Transverse colon (tissue), 4 donors: ENCODE measurements around the gene MGLL. TPM values are rescaled to one million over a fixed set of nuclear protein-coding genes. Genes with fewer than 3 reads are reported as not detected.

Source experiments
- DNase-seq: peaks from one replicate; pipeline ENCODE4 v3.0.0-alpha.2; 2019
- H3K27ac ChIP-seq, 4 donors: fragments of 200-600 bp; sonication (generic); 2 replicates each; pipeline ENCODE4 v1.5.1; 2016 to 2018; ENCODE audit warnings: inconsistent platforms in 4 of 4
- H3K27me3 ChIP-seq: fragments of 200-600 bp; sonication (generic); 2 replicates; pipeline ENCODE4 v1.5.1; 2017; ENCODE audit warnings: inconsistent platforms
- H3K36me3 ChIP-seq, 4 donors: fragments of 200-600 bp; sonication (generic); 2 replicates each; pipeline ENCODE4 v1.5.1; 2017 to 2019; ENCODE audit warnings: inconsistent platforms in 4 of 4
- H3K4me1 ChIP-seq, 4 donors: fragments of 200-600 bp; sonication (generic); 2 replicates each; pipeline ENCODE4 v1.5.1; 2017 to 2020; ENCODE audit warnings: inconsistent platforms in 4 of 4
- H3K4me3 ChIP-seq, 4 donors: fragments of 200-600 bp; sonication (generic); 1 replicate in 1 of 4; 2 replicates in 3 of 4; pipeline versions ENCODE4 v1.5.1 to v1.6.1; 2017 to 2019; ENCODE audit warnings: inconsistent platforms in 4 of 4
- H3K9me3 ChIP-seq, 2 donors: fragments of 200-600 bp; sonication (generic); 2 replicates each; pipeline ENCODE4 v1.5.1; 2017 to 2019; ENCODE audit warnings: inconsistent platforms in 2 of 2
- EP300 ChIP-seq: sonication (generic); formaldehyde crosslinking; IDR thresholded peaks from one replicate; pipeline ENCODE4 v1.6.1; 2017; ENCODE audit warnings: antibody characterized with exemption, low read depth
- POLR2A ChIP-seq: fragments of 450-650 bp; IDR thresholded peaks from one replicate; pipeline ENCODE4 v1.6.1; 2016; ENCODE audit warnings: antibody characterized with exemption, mild to moderate bottlenecking, moderate library complexity
- POLR2AphosphoS5 ChIP-seq, 3 donors: sonication (generic); formaldehyde crosslinking; IDR thresholded peaks; one replicate each; pipeline ENCODE4 v1.6.1; 2016; ENCODE audit warnings: antibody characterized with exemption in 3 of 3
- WGBS, 2 donors: methylation state at CpG; one replicate each; pipeline ENCODE4 v1.1.5; 2018; ENCODE audit warnings: low coverage in 1 of 2; 5-methylcytosine and 5-hydroxymethylcytosine counted together
- in situ Hi-C, 4 donors: fragments of 200-750 bp; cut with MboI; loops; one replicate each; pipeline versions ENCODE4 v1.15.0 to v1.15.1; 2017; ENCODE audit warnings: low sequenced_read_pairs in 3 of 4, low pct_ligation_motif_present in 1 of 4, low pct_unique_long_range_greater_than_20kb in 1 of 4
- intact Hi-C: fragments of 100-400 bp; cut with DNase I; formaldehyde crosslinking; loops from one replicate; pipeline ENCODE4 v1.15.1; 2023; ENCODE audit warnings: low total_unique reads
- total RNA-seq, 4 donors: library from RNA; depleted of rRNA; stranded (reverse); fragments of >200 nt; gene quantifications; one replicate each; pipeline ENCODE4 v1.1.0, GENCODE V29; 2016
- TF ChIP-seq, protein P1 (sequence below), 5 experiments: fragments of 200-600 bp in 3 of 5; fragments of 450-650 bp in 2 of 5; sonication (generic) in 3 of 5; IDR thresholded peaks; 1 replicate in 2 of 5; 2 replicates in 3 of 5; pipeline ENCODE4 v1.5.1; 2016 to 2017; ENCODE audit warnings: antibody characterized with exemption in 5 of 5, inconsistent platforms in 3 of 5, mild to moderate bottlenecking in 2 of 5, moderate library complexity in 1 of 5

Gene MGLL
- total RNA-seq, 4 donors from 2014 or later: 150 to 329 (median 294) TPM

DNA sequence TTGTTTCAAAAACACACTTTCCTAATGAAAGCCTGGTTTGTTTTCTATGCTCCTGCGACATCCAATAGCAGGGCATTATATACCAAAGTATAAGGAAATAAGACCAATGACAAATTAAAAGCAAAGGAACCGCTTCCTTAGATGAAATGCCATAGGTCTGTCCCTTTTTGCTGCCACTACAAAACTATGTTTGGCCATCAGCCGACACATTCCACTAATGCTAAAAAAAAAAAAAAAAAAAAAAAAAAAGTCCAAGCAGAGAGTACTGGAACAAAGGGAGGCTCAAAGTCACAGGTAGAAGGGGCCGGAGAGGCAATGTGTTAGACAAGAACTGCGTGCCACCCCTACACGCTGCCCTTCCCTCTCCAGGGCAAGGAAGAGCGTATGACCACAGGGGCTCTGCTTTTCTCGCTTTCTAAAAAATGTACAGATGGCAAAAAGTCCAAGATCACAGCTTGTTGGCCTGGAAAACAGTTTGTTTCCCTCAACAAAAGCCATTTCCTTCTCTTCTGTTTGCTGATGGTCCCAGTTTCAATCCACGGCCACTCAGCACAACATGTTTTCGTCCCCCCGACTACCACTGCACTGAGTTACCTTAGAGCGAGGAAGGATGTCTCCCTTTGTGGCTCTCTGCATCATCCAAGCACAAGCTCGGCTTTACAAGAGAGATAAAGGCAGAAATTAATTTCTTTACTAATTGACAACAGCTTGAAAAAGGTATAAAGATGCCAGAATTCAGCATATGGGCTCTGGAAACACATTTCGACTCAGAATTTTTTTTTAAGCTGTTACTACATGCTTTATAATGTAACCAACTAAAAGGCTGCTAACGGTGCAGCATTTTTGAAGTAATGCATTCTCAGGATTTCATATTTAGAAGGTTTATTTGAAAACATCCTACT is 78.7 kb downstream of the MGLL start:
- in situ Hi-C loops: no loop called here
- H3K36me3 ChIP-seq: no peaks in the 10 kb centered on the region
- WGBS, 2 donors: 84 to 85% methylated on average over 10 to 15 of the region's 15 CpGs

DNA sequence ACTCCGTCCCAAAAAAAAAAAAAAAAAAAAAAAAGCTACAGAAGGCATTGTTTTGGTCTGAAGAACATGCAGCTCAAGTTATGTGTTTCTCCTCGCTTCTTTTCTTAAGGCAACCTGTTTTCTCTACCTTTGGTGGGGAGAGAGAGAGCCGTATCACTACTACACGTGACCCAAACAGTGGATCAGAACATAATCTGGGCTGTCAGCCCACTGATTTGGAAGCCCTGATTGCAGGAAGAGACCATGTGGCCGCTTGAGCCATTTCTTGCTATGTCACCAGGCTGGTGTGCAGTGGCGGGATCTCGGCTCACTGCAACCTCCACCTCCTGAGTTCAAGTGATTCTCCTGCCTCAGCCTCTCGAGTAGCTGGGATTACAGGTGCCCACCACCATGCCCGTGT is 79.7 kb downstream of the MGLL start:
- intact Hi-C loops: no loop called here
- Histone ChIP-seq H3K36me3 (no peaks in the 10 kb centered on the region), H3K4me1 (peaks cover 26 to 58% (median 35%) of the 10 kb centered on the region in 4 donors), H3K9me3 (no peaks in the 10 kb centered on the region), H3K4me3 (no peak overlapping the region), H3K27ac (no peak overlapping the region), H3K27me3 (no peaks in the 10 kb centered on the region)
- in situ Hi-C loops: no loop called here
- WGBS, 2 donors: 45 to 90% methylated on average over 2 to 9 of the region's 9 CpGs
- TF ChIP-seq EP300: no peak
- TF ChIP-seq, protein P1, sequence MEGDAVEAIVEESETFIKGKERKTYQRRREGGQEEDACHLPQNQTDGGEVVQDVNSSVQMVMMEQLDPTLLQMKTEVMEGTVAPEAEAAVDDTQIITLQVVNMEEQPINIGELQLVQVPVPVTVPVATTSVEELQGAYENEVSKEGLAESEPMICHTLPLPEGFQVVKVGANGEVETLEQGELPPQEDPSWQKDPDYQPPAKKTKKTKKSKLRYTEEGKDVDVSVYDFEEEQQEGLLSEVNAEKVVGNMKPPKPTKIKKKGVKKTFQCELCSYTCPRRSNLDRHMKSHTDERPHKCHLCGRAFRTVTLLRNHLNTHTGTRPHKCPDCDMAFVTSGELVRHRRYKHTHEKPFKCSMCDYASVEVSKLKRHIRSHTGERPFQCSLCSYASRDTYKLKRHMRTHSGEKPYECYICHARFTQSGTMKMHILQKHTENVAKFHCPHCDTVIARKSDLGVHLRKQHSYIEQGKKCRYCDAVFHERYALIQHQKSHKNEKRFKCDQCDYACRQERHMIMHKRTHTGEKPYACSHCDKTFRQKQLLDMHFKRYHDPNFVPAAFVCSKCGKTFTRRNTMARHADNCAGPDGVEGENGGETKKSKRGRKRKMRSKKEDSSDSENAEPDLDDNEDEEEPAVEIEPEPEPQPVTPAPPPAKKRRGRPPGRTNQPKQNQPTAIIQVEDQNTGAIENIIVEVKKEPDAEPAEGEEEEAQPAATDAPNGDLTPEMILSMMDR (IDR thresholded peaks at IDR 0.05): no peak
- no peak for TF ChIP-seq POLR2AphosphoS5 (IDR thresholded peaks at IDR 0.05)
- no peak for TF ChIP-seq POLR2A
- DNase-seq: no peak

More for the DNA sequence above, 78.7 kb downstream of the MGLL start:
- H3K4me3 ChIP-seq: no peak overlapping the region
- H3K27ac ChIP-seq: peak overlapping the region; percentile 13 to 41 (median 30)
- TF ChIP-seq, protein P1 (IDR thresholded peaks at IDR 0.05): no peak
- TF ChIP-seq EP300 (no peak), POLR2A (no peak), POLR2AphosphoS5 (IDR thresholded peaks at IDR 0.05) (no peak)
- intact Hi-C loops: no loop called here
- DNase-seq: no peak
- peaks cover 30 to 58% (median 36%) of the 10 kb centered on the region in 4 donors for H3K4me1 ChIP-seq
- H3K27me3 ChIP-seq: no peaks in the 10 kb centered on the region
- H3K9me3 ChIP-seq: no peaks in the 10 kb centered on the region

DNA sequence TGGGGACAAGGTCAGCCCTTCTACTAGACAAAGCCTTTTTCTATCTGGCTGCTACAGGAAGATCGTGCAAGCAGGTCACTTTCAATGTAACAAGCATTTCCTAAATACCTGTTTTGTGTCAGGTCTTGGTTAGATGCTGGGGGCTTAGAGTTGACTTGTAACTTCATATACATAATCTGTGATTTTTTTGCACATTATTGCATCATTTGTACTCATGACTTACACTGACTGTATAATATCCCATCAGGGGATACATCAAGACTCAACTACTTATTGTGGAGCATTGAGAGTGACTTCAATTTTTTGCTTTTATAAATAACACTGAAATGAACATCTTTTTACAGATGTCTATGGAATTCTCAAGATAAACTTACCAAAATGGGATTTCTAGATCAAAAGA is 80.6 kb downstream of the MGLL start:
- WGBS, 2 donors: 93% methylated on average over 1 of the region's 1 CpG; no CpG with 5 or more reads in 1 of the 2 donors
- no peak overlapping the region for H3K27ac ChIP-seq
- no peaks in the 10 kb centered on the region for H3K36me3 ChIP-seq
- intact Hi-C loops: no loop called here
- no peaks in the 10 kb centered on the region for H3K27me3 ChIP-seq
- no peaks in the 10 kb centered on the region for H3K9me3 ChIP-seq
- no peak overlapping the region for H3K4me3 ChIP-seq
- no peak for TF ChIP-seq POLR2A
- TF ChIP-seq EP300: no peak
- TF ChIP-seq POLR2AphosphoS5 (IDR thresholded peaks at IDR 0.05): no peak
- TF ChIP-seq, protein P1 (IDR thresholded peaks at IDR 0.05): no peak
- in situ Hi-C loops: no loop called here
- peaks cover 20 to 57% (median 31%) of the 10 kb centered on the region in 4 donors for H3K4me1 ChIP-seq
- no peak for DNase-seq

- no peaks in the 10 kb centered on the region for H3K27me3 ChIP-seq
- no peaks in the 10 kb centered on the region for H3K36me3 ChIP-seq
- H3K27ac ChIP-seq: no peak overlapping the region
- no peak for DNase-seq
- H3K4me3 ChIP-seq: no peak overlapping the region
- intact Hi-C loops (no loop called here), in situ Hi-C loops (no loop called here)
- H3K9me3 ChIP-seq: no peaks in the 10 kb centered on the region
- TF ChIP-seq, protein P1 (IDR thresholded peaks at IDR 0.05): no peak
- TF ChIP-seq EP300: no peak
- no peak for TF ChIP-seq POLR2AphosphoS5 (IDR thresholded peaks at IDR 0.05)
- no peak for TF ChIP-seq POLR2A
- H3K4me1 ChIP-seq: peaks cover 20 to 57% (median 31%) of the 10 kb centered on the region in 4 donors
- 99% methylated on average over 8 of the region's 8 CpGs; no CpG with 5 or more reads in 1 of the 2 donors for WGBS, 2 donors
Observed at GRCh38 chr3:127741246-127741645, 81.1 kb downstream of the MGLL start.
